GM18951 (cell line): ENCODE results near the gene PODXL.

Experiments
- POLR2A ChIP-seq: IDR thresholded peaks from 4 replicates; pipeline ENCODE4 v1.6.1; 2011; ENCODE audit warnings: mild to moderate bottlenecking; ENCODE audit not compliant: insufficient read length, insufficient read depth; ENCODE audit errors: extremely low read depth
- in situ Hi-C: fragments of 300-500 bp; cut with MboI; formaldehyde crosslinking; loops from one replicate; pipeline ENCODE4 v1.12.0; 2022; ENCODE audit warnings: low sequenced_read_pairs, mixed read lengths, inconsistent platforms; ENCODE audit not compliant: unreplicated experiment

Gene PODXL

DNA sequence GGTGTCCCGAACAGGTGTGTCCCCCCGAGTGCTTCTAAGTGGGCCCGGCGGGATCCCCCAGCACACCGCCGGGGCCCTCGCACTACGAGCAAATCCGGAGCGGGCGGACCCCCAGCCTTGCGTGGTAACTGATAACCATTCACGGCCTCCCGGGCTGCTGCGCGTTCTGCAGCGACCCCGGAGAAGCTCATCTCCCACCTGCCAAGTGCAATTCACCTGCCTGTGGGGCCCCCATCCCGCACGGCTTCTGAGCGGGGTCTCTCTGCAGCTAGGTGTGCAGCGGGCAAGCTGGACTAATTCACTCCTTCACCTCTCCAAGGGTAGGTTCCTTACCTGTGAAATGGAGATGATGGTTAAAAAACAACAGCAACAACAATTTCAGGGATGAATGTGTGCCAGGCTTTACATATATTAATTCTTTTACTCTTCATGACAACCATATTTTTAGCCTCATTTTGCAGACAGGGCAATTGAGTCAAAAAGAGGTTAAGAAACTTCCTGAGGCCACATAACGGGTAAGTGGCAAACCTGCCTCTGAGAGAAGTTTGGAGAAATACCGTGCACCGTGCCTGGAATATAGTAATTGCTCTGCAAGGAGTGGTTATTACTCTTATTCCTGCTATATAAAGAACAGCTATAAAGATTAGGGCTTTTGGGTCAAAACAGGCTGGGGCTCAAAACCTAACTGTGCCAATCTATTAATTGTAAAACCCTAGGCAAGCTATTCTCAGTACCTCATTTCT is 652 bp upstream of the PODXL start:
- TF ChIP-seq POLR2A: no peak
- in situ Hi-C loops: no loop called here

DNA sequence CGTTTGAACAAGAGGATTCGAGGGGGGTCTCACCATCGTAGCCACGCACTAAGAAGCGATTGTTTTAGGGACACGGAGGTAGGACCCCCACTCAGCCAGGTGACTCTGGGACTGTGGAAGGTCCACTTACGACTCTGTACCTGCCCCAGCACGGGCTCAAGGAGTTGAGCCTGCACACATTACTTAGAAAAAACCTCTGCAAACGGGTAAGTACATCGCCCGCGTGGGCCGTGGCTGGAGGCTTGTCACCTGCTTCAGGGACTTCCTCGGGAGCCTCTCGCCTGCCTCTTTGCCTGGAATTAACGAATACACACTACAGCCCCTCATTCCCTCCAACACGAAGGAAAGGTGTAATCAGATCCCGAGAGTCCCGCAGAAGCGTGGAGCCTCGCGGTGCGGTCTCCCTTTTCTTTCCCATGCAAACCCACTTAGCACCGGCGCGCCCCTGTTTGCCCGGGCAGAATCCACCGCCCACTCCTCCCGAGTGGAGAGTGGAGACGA is 826 bp downstream of the PODXL start:
- in situ Hi-C loops: no loop called here
- TF ChIP-seq POLR2A: no peak

DNA sequence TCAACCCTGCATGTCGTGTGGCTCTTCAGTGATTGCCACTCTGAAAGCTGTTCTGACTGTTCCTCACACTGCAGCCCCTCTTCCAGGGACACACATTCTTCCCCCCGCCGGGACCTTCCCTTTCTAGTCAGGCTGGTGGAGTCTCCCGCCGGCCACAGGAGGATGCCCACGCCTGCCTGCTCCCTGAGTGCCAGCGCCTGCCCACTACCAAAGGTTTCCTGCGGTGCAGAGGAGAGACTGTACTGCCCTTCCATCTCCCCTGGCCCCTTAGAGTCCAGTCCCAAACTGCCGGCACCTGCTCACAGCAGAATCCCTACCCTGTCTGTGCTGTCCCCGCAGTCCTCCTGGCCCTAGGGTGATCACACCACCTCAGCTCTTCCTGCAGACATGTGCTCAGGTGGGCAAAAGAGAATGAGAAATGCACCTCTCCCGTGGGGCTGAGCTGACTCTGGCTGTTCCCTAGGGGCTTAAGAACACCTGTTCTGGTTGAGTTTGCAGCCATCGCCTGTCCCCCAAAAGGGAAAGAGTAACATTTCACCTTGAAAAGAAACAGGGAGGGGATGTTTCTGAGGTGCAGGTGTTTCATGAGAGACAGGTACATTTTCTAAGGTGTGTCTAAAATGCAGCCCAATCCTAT is 1.4 kb downstream of the PODXL start:
- TF ChIP-seq POLR2A: no peak
- in situ Hi-C loops: no loop called here

DNA sequence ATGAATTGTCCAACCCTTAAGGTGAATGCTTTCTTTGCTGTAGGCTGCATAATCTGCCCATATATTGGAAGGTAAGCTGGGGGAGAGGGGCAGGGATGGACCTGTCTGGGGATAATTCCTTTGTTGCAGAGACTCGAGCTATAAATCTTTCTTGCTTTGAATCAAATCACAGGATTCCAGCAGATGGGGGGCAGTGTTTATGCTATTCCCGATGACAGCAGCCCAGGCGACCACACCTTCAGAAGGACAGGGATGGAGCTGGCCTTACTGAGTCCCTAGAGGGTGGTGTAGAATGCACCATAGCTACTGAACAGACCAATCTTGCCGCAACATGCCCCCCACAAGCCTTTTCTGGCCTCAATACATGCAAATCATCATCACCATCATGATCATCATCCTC is 2.5 kb downstream of the PODXL start:
- no peak for TF ChIP-seq POLR2A
- in situ Hi-C loops: no loop called here

DNA sequence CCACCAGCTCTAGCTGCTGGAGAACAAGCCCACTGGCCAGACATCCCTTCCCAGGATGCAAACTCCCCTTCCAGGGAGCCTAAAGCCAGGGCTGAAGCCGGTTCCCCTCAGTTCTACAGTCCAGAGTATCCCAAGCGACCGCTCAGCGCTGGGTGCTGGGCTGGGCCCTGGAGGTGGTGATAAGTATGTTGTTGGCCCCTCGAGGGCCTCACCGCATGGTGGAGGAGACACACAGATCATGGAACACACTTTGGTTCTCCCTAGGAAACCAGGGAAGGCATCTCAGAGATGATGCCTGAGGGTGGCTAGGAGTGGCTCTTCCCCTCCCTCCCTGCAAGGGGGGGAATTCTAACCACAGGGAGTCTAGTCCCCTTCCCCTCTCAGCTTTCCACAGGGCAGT is 4.4 kb downstream of the PODXL start:
- no peak for TF ChIP-seq POLR2A

DNA sequence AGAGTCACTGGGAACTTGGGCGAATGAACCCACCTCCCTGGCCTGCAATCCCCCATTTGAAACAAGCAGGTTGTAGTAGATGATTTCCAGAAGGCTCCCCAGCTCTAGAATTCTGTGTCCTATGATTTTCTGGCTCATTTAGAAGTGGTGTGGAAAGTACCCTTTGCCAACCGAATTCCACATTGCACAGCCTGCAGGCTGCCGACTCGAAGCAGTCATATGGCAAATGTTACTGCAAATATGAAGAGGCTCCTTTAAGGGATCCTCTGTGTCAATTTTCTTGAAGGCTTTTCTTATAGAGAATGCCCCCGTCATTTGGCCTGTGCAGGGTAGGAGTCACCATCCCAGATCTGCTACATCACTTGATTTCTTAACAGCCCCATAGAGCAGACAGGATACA is 5.6 kb downstream of the PODXL start:
- in situ Hi-C loops: no loop called here
- TF ChIP-seq POLR2A: no peak

More for the DNA sequence above, 4.4 kb downstream of the PODXL start:
- in situ Hi-C loops: no loop called here

DNA sequence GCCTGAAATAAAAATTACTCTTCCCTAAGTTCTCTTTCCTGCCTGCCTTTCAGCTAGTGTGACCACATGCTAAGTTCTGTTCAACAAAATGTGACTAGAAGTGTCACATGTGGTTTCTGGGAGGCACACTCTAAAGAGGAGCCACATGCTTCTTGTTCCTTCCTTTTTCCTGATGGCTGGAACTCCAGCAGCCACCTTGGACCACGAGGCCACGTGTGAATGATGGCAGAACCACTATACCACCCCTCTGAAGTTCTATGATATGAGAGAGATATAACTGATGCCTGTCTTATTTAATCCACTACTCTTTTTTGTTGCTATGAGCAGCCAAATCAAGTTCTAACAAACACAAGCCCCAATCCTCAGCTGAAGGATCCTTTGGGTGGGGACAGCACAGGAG is 8.1 kb downstream of the PODXL start:
- no peak for TF ChIP-seq POLR2A
- in situ Hi-C loops: no loop called here

DNA sequence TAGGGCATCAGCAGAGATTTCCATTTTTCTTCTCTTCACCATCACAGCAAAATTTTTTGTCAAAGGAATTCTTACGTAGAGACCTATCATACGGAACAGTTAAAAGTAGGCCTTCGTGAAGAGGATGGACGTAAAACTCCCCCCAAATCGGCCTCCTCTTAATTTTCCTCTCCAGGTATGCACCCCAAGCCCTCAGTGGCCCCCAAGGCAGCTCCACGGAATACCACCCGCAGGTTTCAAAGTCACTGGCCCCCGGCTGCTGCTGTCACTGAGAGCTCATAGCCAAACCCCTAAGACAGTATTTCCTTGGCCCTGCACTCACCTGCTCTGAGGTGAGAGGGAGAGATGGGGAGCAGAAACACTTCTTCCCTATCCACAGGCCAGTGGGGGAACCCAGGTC is 8.8 kb downstream of the PODXL start:
- in situ Hi-C loops: no loop called here
- no peak for TF ChIP-seq POLR2A

DNA sequence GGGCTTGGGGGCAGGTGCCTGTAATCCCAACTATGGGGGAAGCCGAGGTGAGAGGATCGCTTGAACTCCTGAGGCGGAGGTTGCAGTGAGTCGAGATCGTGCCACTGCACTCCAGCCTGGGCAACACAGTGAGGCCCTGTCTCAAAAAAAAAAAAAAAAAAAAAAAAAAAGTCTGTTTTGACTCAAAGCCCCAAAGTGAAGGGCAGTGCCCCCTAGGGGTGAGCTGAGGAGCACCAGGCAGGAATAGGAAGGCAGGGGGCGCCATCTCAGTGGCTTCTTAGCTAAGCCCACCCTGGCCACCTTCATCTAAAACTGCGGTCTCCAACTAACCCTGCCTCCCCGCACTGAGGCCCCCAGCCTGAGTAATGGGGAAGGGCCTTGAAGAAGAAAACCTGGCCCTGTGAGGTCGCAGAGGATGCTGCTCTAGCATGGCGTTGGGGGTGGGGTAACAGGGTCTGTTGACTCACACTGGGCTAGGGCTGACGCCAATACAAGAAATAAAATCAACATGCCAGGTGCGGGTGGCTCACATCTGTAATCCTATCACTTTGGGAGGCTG is 9.8 kb downstream of the PODXL start:
- in situ Hi-C loops: no loop called here
- TF ChIP-seq POLR2A: no peak

DNA sequence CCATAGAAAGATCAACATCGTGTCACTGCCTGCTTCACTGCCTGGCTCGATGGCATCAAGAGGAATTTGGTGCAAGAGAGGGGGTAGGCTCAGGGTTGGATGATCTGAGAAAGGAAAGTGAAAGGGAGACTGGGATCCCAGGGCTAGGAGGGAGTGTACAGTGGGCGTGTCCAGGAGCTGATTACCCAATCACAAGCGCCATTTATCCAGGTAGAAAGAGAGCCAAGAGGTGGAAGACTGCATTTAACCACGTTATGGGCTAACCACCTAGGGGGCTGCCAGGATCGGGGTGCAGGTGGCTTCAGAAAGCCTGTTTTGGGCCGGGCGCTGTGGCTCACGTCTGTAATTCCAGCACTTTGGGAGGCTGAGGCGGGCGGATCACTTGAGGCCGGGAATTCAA is 10.3 kb downstream of the PODXL start:
- TF ChIP-seq POLR2A: no peak
- in situ Hi-C loops: no loop called here

DNA sequence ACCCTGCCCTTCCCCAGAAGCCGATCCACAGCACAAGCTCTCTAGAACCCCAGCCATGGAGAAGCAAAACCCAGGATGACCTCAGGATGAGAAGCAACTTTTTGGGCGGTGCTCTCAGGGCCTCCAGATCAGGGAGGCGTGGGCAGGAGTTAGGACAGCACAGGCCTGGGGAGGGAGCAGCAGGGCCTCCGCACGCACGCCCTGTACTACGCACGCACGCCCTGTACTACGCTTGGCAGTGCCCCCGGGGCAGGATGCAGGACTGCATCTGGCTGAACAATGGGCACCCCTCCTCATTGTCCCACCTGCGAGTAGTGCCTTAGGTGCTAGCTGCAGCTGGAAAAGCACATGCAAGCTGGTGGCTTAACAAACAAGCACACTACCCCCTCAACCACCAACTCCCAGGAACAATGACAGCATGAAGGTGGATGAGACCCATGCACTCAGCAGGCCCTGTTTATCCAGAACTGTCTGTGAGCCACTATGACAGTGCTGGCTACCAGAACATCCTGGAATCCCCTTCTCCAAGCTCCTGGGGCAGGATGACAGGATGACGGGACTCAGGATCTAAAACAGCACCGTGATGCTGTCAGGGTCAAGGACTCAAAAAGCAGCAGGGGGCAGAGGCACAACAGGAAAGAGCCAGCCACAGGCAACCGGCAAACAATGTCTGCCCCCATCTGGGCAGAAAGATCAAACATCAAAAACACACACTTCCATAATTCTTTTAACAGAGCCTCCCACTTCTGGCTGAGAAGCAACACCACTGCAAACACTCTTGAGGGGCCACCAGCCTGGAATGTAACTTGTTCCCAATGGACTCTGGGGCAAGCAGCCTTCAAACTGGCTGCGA is 11.8 kb downstream of the PODXL start:
- in situ Hi-C loops: no loop called here
- no peak for TF ChIP-seq POLR2A

DNA sequence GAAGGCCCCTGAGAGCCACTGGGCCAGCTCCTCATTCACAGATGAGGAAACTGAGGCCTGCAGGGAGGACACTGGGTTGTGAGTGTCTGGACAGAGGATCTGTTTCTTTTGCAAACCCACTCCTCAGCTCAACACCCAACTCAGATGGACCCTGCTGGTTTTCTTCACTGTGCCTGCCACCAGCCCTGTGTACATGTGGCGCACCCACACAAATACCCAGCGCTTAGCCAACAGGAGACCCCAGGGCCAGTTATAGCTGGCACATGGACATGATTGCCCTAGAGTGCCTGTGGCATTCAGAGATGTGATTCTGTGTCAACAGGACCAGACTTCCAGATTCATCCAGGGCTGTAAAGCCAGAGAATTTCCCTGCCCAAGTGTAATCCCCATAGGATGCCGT is 12.4 kb downstream of the PODXL start:
- no peak for TF ChIP-seq POLR2A
- in situ Hi-C loops: no loop called here

DNA sequence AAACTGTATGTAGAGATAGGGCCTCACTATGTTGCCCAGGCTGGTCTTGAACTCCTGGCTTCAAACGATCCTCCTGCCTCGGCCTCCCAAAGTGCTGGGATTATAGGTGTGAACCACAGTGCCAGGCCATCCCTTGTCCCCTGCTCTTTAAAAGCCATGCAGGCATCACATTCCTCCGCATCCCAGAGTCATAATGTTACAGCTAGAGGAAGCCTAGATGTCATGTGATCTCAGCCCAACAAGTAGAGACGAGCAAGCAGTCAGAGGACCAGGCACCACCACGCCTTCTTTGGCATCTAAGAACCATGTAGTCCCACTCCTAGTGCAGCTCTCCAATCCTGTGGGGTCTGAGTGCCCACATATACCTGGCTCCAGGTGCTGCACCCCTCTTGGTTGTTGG is 13.1 kb downstream of the PODXL start:
- TF ChIP-seq POLR2A: no peak
- in situ Hi-C loops: no loop called here

DNA sequence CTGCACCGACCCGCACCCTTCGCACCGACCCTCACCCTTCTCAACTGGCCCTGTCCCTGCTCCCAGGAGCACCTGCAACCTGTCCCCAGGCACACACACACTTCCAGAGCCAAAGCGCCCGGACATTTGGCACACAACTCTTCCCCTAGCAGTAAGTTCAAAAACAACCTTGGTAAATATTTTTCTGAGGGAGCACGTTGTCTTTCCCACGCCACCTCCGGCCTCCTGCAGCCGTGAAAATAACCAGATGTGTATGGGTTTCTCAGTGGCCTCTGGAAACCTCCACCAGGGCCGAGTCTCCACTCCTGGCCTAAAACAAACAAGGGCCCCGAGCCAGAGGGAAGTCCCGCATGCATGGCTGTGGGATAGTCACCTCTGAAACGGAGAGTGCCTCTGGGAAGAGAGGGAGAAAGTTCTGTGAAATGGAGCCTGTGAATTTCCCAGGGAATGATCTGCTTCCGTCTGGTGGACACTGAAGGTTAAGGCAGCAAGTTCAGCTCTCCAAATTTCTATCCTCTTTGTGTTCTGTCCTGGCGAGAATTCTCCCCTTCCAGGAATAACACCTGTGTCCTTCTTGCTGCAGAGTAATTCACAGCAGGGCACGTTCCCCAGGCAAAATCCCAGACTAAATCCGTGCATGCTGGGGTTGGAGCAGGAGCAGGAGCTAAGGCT is 15.8 kb downstream of the PODXL start:
- in situ Hi-C loops: no loop called here
- TF ChIP-seq POLR2A: no peak
